Measurements from ENCODE around the gene JPT2.

JPT2 gene

DNA sequence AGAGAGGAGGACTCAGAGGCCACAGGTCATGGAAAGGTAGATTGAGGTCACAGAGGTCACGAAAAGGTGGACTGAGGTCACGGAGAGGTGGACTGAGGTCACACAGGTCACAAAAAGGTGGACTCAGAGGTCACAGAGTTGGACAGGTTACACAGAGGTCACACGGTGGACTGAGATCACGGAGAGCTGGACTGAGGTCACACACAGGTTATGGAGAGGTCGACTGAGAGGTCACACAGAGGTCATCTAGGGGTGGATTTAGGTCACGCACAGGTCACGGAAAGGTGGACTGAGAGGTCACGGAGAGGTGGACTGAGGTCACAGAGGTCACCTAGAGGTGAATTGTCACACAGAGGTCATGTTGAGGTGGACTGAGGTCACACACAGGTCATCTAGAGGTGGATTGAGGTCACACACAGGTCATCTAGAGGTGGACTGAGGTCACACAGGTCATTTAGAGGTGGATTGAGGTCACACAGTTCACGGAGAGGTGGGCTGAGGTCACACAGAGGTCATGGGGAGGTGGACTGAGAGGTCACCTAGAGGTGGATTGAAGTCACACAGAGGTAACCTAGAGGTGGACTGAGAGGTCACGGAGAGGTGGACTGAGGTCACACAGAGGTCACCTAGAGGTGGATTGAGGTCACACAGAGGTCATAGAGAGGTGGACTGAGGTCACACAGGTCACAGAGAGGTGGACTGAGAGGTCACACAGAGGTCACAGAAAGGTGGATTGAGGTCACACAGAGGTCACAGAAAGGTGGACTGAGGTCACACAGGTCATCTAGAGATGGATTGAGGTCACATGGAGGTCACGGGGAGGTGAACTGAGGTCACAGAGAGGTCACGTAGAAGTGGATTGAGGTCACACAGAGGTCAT, 26.7 kb upstream of the JPT2 start:
- in situ Hi-C loops (cut with MboI; ENCODE audit: low sequenced_read_pairs), result no loop called here

DNA sequence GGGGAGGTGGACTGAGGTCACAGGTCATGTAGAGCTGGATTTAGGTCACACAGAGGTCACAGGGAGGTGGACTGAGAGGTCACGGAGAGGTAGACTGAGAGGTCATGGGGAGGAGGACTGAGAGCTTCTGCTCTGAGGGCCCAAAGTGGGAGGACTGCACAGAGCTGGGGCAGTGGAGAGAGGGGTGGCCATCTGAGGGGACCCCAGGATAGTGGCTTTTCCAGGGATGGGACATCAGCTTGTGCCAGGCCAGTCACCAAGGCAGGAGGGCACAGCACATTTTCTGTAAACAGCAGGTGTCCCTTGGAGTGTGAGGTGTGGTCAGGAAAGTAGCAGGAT, 26.1 kb upstream of the JPT2 start:
- in situ Hi-C loops (cut with MboI; ENCODE audit: low sequenced_read_pairs), result no loop called here

DNA sequence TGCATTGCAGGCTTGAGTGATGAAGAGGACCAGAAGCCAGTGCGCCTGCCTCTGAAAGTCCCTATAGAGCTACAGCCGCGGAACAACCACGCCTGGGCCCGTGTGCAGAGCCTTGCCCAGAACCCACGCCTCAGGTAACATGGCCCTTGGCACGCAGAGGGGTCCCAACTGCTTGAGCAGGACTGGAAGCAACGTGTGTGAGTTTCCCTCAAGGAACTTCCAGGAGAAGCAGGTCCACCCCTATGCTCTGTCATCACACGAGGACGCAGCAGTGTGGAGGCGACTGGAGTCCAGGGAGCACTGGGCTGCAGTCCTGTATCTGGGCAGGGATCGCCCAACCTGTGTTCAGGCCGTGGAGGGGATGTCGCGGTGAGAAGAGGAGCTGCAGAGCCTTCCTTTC, 25.1 kb upstream of the JPT2 start:
- in situ Hi-C loops (cut with MboI; ENCODE audit: low sequenced_read_pairs), result no loop called here

DNA sequence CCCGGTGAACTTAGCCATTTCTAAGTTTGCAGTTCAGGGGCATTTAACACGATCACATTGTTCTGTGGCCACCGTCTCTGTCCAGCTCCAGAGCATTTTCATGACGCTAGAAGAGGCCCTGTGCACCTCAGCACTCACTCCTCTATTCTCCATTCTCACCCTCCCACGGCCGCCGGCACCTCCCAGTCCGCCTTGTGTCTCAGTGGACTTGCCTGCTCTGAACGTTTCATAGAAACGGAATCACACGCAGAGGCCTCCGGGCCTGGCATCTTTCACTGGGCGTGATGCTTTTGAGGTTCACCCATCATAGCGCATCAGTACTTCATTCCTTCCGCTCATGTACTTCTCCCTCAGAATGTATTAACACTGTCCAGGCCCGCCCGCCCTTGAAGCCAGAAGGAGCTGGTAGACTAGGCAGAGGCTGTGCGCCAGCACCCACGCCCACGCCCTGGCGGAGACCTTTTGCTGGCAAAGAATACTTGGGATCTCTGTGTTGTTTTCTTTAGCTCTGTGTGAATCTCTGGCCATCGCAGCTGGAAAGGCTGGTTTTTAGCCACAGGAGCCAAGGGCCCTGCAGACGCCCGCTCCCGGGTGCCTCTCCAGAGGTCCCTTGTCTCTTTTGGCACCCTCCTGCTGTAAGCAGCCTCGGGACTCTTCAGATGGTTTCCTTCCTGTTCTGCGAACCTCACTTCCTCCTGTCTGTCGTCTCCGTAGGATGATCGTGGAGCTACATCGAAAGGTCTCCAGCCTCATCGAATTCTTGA, 23.4 kb upstream of the JPT2 start:
- in situ Hi-C loops (cut with MboI; ENCODE audit: low sequenced_read_pairs), result no loop called here

DNA sequence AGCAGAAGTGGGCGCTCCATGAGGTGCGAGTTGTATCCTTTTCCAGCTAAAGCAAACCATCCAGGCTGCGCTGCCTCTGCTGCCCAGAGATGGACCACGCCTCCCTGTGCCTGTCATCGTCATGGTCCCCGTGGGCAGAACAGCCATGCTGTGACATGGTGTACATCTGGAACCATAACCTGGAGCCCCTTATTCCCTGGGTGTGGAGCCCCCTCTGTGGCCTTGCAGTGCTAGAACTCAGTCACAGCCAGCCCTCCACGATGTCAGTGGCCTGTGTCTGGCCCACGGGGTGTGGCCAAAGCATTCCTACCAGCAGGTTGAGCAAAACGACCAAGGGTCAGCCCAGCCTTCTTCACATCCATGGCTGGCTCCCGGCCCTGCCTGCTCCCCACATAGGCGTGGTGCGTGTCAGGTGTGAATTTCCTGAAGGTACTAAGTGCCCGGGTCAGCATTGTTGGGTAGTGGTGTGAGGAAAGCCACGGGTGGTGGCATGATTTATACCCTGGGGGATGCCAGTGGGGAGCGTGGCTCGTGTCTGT, 22.7 kb upstream of the JPT2 start:
- in situ Hi-C loops (cut with MboI; ENCODE audit: low sequenced_read_pairs), result no loop called here

DNA sequence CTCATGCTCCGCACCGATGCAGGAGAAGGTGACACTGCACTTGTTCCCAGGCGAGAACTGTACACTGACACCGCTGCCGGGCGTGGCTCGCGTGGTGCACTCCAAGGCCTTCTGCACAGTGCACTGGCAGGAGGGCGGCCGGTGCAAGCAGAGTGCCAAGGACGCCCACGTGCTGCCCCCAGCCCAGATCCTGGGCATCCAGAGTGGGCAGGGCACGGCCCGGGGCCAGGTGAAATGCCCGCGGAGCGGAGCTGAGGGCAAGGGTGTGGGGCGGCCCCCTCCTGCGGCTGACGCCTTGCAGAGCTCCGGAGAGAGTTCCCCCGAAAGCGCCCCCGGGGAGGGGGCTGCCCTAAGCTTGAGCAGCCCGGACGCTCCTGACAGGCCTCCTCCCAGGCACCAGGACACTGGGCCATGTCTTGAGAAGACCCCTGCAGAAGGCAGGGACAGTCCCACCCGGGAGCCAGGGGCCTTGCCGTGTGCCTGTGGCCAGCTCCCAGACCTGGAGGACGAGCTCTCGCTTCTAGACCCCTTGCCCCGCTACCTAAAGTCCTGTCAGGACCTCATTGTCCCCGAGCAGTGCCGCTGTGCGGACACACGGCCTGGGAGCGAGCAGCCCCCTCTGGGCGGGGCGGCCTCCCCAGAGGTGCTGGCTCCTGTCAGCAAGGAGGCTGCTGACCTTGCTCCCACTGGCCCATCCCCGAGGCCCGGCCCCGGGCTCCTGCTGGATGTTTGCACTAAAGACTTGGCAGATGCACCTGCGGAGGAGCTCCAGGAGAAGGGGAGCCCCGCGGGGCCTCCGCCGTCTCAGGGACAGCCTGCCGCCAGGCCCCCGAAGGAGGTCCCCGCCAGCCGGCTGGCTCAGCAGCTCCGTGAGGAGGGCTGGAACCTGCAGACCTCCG, 21.9 kb upstream of the JPT2 start:
- in situ Hi-C loops (cut with MboI; ENCODE audit: low sequenced_read_pairs), result no loop called here

DNA sequence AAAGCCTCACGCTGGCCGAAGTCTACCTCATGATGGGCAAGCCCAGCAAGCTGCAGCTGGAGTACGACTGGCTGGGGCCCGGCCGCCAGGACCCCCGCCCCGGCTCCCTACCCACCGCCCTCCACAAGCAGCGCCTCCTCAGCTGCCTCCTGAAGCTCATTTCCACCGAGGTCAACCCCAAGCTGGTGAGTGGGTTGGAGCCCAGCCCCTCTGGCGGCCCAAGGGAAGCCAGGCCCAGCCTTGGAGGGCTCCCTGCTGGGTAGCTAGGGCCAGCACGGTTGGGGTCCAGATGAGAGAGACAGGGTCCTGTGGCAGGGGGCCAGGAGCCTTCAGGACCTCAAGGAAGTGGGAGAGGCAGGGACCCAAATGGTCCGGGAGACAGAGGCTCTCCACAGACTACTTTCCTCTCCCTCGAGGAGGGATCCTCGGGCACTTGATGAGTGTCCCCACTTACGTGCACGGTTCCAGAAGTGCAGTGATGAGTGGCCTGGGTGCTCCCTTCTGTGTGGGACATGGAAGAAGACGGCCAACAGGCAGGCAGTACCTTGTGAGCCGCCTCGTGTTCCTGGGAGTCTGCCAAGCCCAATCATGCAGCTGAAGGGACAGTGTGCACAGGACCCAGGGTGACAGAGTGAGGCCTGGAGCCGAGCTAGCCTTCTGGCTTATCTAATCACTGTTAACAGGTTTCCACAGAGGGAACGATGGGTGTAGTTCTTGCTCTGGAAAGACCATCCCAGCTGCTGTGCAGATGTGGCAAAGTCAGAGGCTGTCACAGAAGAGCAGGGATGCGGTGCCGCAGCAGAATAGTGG, 21.1 kb upstream of the JPT2 start:
- in situ Hi-C loops (cut with MboI; ENCODE audit: low sequenced_read_pairs), result no loop called here

DNA sequence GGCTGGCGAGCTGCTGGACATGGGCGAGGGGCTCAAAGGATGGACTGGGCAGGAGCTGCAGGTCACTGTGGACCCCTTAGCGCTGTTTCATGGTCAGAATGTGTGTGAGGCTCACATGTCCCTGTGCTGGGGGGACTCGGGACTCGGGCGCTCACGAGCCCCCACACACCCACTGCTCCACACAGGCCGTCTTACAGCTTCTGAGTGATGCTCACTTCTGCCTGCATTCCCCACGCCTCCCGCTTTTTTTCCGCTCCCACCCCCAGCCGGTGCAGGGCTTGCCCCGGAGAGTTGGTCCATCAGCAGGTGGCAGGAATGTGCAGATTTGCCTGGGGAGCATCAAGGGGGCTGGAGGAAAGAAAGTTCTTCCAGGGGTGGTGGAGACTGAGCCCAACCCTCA, 20.2 kb upstream of the JPT2 start:
- in situ Hi-C loops (cut with MboI; ENCODE audit: low sequenced_read_pairs), result no loop called here

DNA sequence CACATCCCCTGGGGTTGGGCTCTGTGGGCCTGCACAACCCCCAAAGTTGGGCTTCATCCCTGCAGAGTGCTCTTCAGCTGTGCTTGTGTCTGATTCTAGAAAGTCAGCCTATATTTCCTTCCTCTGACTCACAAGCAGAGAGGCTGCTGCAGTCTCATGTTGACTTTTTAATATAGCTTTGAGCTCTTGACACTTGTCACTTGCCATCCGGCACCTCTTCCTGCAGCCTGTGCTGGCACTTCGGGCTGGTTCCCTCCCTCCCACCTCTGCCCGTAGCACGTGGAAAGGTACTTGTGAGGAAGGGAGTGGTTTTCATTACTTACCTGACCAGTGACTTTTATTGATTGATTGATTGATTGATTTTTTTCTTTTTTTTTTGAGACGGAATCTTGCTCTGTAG, 19.0 kb upstream of the JPT2 start:
- in situ Hi-C loops (cut with MboI; ENCODE audit: low sequenced_read_pairs), result no loop called here

DNA sequence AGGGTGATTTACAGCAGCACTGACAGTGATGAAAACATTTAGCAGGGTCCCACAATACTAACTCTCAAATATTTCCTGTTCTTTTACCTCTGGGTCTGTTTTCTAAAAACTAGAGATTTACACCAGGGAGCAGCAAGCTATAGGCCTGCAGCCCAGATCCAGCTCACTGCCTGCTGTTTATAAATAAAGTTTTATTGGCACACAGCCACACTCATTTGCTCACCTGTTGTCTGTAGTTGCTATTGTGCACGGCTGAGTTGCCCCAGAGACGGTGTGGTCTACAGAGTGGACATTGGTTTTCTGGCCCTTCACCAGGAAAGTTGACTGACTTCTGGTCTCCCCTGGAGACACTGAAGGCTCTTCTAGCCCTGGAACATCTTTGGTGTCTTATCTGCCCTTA, 16.3 kb upstream of the JPT2 start:
- in situ Hi-C loops (cut with MboI; ENCODE audit: low sequenced_read_pairs), result no loop called here

DNA sequence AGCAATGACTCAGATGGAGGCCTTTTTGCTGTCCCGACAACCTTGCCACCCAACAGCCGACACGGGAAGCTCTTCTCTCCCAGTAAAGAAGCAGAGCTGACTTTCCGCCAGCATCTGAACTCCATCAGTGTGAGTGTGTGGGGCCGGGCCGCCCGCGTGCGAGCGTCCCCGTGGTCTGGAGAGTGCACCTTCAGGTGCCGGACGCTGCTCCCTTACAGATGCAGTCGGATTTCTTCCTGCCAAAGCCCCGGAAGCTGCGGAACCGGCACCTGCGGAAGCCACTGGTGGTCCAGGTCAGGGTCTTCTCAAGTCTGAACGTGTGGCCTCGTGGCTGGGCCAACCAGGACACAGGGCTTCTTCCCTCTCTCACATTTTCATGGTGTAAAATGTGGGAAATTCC, 15.5 kb upstream of the JPT2 start:
- in situ Hi-C loops (cut with MboI; ENCODE audit: low sequenced_read_pairs), result no loop called here

DNA sequence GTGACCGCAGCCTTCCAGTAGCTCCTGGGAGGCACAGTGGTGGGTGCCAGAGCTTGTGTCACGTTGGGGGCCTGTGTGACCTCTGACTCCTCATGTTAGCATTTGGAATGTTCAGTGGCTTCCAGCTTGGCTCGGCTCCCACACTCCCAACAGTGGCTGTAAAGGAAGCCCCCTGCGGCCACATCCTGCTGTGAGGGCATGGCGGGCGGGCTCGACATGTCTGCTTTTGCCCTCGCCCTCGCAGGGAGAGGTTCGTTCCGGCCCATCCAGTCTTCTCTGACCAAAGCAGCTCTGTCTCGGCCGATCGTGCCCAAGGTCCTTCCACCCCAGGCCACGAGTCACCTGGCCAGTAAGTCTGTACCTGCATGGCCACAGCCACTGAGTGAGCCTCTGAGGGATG, 12.2 kb upstream of the JPT2 start:
- in situ Hi-C loops (cut with MboI; ENCODE audit: low sequenced_read_pairs), result no loop called here

DNA sequence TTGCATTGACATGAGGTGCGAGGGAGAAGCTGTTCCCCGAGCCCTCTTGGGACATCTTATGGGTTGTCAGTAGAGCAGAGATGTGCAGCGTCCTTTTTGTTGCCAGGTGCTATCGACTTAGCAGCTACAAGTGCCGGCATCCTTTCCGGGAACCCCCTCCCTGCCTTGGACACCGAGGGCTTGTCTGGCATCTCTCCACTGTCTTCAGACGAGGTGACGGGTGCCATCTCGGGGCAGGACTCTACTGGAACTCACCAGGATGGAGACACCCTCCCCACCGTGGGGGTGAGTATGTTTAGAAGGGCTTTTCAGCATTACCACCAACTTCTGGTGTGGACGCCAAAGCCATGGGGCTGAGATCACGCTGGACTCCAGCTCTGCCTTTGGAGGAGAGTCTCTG, 11.8 kb upstream of the JPT2 start:
- in situ Hi-C loops (cut with MboI; ENCODE audit: low sequenced_read_pairs), result no loop called here

DNA sequence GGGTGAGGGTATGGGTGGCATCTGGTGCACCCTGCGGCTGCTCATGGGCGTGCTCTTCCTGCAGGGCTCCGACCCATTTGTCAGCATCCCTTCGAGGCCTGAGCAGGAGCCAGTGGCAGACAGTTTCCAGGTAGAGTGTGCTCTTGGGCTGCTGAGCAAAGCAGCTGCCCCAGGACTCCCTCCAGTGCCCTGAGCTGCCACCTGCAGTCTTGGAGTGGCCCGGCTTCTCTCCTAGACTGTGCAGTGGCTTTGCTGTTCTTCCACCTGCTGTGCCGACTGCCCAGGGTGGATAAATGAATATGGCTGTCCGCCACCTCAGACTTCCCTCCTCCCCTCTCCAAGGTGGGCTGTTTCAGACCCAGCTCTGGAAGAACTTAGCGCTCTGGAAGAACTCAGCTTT, 10.8 kb upstream of the JPT2 start:
- in situ Hi-C loops (cut with MboI; ENCODE audit: low sequenced_read_pairs), result no loop called here

DNA sequence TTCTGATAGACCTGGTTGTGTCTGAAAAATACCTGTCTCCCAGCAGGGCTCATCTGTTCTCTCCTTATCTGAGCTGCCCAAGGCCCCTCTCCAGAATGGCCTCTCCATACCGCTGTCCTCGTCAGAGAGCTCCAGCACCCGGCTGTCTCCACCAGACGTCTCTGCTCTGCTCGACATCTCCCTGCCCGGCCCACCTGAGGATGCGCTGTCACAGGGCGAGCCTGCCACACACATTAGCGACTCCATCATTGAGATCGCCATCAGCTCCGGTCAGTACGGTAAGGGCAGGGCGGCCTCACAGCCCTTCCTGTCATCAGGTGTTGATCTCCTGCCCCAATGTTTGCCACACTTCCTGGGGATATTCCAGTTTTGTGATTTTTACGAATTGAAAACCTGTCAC, 10.2 kb upstream of the JPT2 start:
- in situ Hi-C loops (cut with MboI; ENCODE audit: low sequenced_read_pairs), result no loop called here

DNA sequence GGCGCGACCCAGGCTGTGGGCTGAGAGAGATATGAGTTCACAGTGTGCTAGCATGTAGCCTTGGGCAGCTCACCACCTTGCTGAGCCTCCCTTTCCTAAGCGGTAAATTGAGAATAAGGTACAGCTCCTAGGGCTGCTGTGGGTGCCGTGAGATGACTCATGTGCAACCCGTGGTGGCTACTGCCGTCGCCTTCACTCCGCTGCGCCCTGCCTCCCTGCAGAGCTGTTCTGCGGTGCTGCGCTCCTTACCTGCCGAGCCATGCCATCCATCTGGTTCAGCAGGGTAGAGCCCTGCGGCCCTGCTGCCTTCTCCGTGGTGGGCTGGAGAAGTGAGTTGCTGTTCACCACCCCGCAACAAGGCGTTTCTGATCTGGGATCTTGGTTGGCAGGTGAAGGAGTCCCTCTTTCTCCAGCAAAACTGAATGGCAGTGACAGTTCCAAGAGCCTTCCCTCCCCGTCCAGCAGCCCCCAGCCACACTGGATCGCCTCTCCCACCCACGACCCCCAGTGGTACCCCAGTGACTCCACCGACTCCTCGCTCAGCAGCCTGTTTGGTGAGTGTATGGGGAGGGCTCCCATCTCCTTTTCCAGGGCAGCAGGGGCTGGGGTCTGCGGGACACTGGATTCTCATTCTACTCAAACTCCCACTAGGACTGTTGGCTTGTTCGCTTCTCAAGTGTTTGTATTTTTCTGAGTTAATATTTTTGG, 9.3 kb upstream of the JPT2 start:
- in situ Hi-C loops (cut with MboI; ENCODE audit: low sequenced_read_pairs), result no loop called here

DNA sequence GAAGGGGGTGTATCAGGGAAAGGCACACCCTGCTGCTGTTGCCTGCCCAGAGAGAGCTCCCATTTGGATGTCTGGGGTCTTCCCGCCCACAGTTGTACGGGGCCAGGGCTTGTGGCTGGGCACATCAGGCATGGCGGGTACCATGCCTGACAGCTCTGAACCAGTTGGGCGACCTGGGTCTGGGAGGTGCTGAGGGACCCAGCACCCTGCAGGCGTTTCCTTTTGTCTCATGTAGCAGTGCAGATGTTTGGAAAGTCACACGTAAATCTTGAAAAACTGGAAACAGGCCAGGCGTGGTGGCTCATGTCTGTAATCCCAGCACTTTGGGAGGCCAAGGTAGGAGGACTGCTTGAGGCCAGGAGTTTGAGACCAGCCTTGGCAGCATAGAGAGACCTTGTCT, 8.4 kb upstream of the JPT2 start:
- in situ Hi-C loops (cut with MboI; ENCODE audit: low sequenced_read_pairs), result no loop called here

DNA sequence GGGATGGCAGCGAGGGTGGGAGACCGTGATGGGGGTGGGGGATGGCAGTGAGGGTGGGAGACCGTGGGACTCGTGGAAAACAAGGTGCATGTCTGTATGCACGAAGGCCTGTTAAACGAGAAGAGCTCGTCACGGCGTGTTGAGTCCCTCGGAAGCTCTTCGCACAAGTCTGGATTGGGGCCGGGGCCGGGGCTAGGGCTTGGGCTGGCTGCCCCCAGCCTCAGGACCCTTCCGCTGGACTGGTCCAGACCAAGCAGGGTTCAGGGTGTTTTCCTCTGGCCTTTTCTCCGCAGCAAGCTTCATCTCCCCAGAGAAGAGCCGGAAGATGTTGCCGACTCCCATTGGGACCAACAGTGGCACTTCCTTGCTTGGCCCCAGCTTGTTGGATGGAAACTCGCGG, 7.7 kb upstream of the JPT2 start:
- in situ Hi-C loops (cut with MboI; ENCODE audit: low sequenced_read_pairs), result no loop called here

DNA sequence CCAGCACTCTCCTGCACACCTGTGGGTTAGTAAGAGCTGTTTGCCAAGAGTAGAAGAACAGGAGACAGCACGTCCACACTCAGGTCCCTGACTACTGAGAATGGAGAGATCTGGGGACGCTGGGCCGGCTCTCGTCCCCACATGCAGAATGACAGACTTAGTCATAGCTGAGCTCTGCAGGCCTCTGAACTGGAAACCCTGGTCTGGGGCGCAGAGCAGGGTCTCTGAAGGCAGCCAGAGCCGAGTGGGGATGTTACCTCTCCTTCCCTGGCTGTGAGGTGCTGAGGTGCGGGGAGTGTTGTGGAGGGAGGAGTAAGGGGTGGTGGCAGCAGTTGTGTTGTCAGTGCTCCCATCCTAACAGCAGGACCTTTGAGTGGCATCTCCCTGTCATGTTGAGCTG, 7.2 kb upstream of the JPT2 start:
- in situ Hi-C loops (cut with MboI; ENCODE audit: low sequenced_read_pairs), result no loop called here
